NCI-H446 (cell line): Measurements from ENCODE around the gene NIM1K.
A peak's percentile ranks its signal among the peaks of the same experiment; 100 is the strongest.
"Not testable (repeated sequence)": the region's sequence is repeated elsewhere in the genome, so short reads cannot be mapped to it uniquely, and the experiment has no call there.

ENCODE experiments used
- DNase-seq, 2 experiments: peaks; one replicate each; lab custom pipeline; 2025; lab: John Stamatoyannopoulos, UW

NIM1K gene

DNA sequence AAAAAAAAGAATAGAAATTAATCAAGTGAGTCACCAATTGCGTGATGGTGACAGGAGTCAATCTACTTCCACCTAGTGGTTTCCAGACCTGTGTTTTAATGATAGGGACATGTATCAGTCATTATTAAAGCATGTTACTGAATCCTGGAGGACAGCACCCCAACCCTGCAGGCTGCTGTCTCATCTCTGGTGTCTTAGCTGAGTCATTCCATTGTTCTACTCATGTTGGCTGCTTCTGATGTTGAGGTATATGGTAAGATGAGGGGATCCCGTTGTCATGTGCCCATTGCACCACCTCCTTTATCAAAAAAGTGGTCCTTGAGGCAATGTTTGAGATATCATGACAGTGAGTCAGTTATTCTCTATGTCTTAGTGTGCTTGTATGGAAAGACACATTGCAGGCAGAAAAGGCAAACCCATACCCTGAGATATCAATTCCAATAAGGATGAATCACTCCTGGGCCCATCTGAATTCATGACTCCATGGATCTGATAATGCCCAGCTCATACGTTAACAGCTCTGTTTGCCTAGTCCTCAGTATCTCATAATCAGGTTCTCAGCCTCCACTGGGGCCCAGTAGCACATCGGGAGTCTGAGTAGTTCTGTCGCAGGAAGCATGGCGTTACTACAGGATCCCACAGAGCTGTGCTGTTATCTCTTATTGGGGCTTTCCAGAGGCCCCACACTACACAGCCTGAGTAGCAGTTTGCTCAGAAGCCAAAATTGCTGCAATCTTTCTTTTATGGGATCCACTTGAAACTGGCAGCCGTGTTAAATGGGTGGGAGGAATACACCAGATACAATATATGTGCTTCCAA lies 90.0 kb downstream of the NIM1K start:
- DNase-seq: no peak

DNA sequence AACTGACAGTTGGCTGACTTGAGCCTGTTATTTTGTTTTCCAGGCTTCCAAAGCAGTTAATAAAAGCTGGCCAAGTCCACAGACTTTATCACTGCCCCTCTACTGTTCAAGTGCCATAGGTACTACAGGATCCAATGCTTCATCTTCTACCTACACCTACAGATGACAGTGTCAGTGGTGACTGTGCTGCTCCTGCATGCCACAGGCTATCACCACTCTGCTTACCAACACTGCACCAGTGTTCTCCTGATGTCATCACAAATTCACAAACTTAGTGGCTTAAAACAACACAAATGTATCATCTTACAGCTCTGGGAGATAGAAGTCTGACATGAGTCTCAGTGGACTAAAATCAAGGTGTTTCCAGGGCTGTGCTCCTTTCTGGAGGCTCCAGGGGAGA lies 94.6 kb downstream of the NIM1K start:
- no peak for DNase-seq

DNA sequence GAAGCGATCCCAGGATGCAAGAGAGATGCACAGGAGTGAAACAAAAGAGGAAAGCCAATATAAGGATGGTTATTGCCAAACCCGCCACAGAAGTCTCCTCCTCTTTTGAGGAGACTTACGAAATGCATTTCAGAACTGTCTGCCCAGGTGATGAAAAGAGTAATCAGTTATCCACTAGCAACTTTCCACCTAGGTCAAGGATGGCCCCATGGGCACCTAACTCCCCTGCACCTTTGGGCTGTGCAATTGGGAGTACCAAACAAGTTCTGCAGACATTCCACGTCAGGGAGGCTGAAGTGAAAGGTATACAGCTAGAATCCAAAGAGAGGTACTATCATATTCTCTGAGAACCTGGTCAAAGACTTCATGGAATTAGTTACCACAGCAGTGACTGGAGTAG lies 95.5 kb downstream of the NIM1K start:
- DNase-seq: no peak

DNA sequence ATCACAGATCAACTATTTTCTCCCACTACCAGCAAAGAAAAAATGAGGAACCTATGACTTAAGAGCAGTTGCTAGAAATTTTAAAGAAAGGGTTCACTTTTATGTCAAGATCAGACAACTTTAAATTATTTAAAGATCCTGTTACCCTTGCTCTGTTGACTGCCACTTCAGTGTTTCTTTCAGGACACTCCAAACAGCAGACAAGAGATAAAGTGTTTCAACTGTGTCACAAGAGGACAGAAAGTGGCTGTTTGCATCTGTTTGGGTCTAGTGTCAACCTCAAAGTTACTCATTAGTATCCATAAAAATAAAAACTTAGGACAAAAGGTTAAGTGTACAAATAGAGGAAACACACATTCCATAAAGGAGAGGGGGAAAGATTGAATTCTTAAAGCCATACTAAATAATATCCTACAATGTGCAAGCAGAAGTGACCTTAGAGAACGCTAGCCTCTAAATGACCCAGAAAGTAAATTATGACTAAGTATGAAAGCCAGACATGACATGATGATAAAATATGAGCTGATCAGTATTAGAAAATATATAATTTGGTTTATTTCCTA lies 96.3 kb downstream of the NIM1K start:
- DNase-seq: no peak

DNA sequence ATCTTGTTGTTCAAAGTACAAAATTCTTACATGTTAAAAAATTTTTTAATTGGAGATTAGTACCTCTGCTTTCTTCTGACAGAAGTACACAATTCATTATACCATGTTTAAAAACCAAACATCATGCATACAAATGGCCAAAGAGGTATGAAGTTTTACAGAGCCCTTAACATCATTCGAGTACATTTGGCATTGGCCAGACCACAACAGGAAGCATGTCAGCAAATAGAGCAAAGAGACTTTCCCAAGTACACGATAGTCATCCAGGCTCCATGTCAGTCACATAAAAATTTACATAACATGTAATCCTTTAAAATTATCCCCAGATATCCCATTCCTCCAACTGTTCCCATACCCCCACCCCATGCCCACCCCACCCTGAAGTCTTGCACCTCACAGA lies 98.7 kb downstream of the NIM1K start:
- no peak for DNase-seq

DNA sequence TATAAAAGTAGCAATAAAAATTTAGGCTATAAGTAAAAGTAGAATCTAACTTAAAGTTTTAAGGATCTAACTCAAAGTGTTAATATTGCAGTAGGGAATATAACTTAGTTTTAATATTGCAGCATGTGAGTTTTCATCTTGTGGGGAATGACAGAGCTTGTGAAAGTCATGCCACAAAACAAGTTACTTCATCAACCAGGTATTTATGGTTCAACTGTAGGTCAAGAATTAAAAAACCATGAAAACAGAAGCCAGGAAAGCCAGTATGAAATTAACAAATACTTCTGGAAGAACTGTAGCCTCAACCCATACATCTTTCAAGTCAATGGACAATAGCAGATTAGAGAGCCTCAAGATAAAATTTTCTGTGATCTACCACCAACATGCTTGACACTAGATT lies 102.2 kb downstream of the NIM1K start:
- DNase-seq: no peak

DNA sequence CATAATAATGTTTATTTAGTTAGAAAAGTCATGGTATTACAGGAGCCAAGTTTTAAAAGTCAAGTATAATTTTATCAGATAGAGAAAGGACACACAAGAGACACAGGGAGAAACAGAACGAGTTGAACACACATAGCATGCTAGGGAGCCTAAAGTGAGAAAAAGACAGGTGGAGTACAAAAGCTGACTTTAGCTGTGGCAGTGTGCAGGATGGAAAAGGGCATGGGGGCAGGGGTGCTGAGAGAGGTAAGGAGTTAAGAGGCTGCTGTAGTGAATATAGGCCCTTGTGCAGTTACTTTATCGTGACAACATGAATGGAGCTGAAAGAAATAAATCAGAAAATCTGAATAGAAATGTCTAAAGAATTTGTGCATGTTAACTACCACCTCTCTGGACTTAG lies 103.2 kb downstream of the NIM1K start:
- DNase-seq: no peak

DNA sequence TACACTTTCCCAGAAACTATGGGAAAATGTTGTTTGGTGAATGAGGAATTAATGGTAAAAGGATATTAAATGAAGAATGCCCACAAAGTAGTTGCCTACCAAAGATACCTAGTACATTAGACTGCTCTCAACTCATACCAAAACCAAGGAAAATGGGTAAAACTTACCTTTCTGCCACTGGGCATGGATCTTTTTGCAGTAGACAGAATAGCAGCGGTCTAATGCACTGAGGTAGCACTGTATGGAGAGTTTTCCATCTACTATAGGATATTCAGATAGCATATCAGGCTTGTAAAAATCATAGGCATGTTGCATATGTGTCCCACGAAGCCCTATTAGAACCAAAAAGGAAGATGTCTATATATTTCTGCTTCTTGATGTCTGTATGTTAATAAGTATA lies 104.8 kb downstream of the NIM1K start:
- DNase-seq: no peak

DNA sequence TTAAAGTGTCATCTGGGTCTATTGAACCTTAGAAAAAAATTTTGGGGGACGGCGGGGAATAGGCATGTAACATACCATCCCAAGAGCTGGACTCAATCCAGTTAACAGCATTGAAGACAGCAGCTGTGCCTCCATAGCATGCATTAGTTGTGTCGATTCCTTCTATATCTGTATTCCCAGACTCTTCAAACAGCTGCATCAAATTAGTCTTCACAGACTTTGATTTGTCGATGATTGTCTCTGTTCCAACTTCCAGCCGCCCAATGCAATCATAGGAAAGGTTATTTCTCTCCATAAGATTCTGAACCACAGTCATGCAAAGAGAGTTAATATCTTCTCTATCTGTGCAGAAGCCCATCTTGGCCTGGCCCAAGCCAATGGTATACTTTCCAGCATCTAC lies 106.4 kb downstream of the NIM1K start:
- no peak for DNase-seq

DNA sequence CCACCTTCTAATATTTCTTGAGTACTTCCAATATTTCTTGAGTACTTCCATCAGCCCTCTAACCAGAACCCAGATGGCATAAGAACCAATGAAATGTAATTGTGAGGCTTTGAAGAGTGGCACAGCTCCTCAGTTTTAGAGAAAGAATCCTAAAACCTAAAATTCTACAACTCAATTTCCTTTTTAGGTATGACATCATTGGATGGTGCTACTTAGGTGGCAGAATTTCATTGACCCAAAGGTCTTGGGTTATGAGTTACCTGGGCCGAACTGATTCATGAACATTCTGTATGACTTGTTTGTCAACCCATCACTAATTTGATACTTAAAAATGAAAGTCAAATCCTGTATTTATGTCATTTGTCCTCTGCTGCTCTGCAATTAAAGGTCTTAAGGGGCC lies 108.1 kb downstream of the NIM1K start:
- no peak for DNase-seq

DNA sequence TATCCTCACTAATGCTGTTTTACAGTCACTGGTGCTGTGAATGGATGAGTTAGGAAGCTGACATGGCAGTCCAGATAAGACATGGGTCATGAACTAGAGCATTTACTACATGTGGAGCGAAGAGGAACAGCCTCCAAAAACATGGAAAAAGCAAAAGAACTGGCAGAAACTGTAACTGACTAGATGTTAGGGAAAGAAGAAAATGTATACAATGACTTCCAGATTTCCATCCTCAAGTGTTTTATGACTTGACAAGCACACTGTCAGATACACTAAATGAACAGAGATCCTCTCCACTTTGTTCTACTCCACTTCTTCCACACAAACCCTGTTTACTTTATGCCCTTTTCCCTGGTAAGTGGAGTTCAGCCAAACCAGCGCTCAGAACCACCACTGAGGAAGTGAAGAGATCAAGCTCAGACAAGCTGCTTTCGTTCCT lies 109.6 kb downstream of the NIM1K start:
- DNase-seq: no peak

DNA sequence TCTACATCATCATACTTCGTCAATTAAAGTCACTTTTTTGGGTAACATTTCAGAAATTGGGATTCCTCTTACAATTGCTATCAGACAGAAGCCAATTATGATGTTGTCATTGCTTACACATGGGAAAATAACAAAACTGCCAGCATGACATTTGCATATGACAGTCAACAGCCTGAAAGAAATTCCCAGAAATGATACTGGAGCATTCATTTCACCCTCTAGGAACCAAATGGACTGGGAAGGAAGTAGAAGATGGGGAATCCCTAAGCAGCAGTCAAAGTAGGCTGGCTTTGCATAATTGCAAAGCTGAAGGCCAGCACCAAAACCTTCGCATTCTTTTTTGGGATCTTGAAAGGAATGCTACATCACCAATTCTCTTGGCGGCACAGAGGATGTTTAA lies 110.5 kb downstream of the NIM1K start:
- no peak for DNase-seq

DNA sequence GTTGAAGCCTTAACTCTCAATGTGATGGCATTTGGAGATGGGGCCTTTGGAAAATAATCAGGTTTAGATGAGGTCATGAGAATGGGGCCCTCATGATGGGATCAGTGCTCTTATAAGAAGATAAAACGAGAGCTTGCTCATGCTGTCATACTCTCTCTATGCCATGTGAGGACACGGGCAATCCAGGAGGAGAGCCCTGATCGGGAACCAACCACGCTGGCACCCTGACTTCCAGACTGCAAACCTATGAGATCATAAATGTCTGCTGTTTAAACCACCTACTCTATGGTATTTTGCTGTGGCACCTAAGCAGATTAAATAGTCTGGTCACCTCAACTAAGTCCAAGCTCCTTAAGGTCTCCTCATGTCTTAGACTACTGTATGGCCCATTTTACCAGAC lies 111.2 kb downstream of the NIM1K start:
- no peak for DNase-seq

DNA sequence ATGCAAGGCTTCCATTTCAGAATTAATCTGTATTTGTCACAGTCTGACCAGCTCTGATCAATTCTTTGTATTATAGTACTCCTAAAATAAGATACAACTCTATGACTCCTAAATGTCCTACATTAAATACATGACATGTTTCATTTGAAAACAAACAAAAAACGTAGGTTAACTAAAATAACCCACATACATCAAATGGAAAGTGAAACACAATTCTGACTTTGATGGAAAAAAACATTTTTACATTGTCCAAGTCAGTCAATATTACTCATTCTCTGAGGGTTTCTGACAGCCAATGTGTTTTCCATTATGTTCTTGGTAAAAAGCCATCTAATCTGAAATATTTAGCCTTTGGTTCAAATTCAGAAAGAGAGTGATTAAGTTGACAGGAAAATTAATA lies 112.5 kb downstream of the NIM1K start:
- no peak for DNase-seq

DNA sequence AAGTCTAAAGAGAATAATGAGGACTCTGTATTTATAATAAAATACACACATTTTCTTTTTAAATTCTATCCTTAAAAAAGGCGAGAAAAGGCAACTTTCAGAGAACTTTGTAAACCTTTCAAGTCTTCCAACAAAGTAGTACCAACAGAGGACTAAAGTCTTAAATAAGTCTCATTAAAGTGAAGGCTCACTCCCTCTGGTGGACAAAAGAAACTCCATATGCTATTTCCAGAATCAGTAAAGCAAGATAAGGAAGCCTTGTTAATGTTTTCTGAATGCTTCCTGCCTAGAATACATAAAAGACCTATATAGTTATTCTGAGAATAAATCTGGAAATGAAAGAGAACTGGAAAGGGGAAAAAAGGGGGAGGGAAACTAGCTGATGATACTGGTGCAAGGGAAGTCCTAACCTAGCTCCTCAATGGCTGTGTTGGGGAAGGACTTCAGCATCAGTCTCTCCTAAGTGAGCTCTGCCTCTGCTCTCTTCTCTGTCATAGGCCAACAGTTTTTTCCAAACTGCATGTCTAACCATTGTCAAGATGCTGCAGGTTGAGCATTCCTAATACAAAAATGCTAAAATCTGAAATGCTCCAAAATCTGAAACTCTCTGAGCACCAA lies 114.0 kb downstream of the NIM1K start:
- DNase-seq: peak; percentile 38 to 75

DNA sequence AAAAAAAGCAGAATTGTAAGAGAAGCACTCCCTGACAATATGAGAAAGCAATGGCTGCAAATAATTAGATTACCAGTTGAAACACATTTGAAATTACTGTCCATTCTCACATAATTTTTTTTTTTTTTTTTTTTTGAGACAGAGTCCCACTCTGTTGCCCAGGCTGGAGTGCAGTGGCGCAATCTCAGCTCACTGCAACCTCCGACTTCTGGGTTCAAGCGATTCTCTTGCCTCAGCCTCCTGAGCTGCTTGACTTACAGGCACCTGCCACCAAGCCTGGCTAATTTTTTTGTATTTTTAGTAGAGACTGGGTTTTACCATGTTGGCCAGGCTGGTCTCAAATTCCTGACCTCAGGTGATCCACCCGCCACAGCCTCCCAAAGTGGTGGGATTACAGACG lies 114.9 kb downstream of the NIM1K start:
- not testable (repeated sequence) for DNase-seq

DNA sequence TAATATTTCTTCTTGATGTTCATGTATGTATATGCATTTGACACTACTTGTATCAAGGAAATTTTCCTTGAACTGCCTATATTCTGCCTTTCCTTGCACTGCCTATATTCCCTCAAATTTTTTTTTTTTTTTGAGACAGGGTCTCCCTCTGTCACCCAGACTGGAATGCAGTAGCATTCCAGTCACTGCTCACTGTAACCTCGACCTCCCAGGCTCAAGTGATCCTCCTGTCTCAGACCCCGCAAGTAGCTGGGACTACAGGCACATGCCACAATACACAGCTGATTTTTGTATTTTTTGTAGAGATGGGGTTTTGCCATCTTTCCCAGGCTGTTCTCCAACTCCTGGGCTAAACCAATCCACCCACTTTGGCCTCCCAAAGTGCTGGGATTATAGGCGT lies 117.1 kb downstream of the NIM1K start:
- DNase-seq: no peak

DNA sequence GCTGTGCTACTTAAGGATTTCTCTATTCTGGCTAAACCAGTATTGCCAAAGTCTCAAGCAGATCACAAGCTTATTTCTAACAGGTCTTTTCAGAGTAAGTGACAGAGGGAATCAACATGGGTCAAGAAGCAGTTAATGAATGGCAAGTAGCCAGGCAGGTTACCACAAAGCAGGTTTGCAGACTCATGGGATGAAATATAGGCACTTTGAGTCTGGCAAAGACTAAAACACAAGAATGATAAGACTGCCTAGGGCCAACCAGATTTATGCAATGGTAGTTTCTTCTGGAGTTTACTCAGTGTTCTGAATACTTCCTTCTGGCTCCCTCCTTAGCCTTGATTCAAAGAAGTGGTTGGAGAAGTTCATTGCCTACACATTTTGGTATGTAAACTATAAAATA lies 117.6 kb downstream of the NIM1K start:
- no peak for DNase-seq

DNA sequence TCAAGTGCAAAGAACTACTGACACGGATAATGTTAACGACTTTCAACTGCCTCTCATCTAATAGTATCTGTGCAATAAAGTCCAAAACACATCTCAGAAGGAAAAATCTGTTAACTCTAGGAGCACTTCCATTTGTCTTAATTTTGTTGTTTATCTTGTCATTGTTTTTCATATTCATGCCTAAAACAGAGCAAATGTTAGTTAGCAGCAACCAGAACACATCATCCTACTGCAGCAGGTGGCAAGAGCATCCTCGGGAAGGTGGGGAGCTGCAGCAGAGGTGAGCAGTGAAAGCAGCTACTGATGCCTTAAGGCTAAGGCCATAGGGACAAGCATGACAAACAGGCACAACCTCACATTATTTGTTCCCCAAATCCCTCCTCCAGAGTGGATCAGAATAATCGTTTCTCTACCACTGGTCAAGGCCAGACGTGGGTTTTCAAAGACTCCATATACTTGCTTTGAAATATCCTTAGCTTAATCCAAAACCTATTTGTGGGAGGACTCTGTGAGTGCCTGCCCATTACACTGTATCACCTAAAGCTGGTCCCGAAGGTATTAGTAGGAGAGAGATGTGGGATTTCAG lies 120.1 kb downstream of the NIM1K start:
- no peak for DNase-seq

DNA sequence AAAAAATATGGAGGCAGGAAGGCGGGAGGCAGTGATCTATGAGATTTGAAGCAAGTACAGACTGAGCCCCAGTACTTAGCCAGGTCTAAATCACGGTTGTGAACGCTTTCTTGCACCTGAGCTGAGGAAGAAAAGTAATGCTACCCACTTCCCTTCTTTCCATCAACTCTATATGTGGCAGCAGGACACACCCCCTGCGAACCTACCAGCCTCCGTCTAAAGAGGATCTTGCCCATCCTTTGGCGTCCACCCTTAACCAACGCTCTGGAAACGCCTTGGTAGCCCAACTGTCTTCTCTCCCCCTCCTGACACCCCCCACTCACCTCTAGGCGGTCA lies 120.6 kb downstream of the NIM1K start:
- no peak for DNase-seq

DNA sequence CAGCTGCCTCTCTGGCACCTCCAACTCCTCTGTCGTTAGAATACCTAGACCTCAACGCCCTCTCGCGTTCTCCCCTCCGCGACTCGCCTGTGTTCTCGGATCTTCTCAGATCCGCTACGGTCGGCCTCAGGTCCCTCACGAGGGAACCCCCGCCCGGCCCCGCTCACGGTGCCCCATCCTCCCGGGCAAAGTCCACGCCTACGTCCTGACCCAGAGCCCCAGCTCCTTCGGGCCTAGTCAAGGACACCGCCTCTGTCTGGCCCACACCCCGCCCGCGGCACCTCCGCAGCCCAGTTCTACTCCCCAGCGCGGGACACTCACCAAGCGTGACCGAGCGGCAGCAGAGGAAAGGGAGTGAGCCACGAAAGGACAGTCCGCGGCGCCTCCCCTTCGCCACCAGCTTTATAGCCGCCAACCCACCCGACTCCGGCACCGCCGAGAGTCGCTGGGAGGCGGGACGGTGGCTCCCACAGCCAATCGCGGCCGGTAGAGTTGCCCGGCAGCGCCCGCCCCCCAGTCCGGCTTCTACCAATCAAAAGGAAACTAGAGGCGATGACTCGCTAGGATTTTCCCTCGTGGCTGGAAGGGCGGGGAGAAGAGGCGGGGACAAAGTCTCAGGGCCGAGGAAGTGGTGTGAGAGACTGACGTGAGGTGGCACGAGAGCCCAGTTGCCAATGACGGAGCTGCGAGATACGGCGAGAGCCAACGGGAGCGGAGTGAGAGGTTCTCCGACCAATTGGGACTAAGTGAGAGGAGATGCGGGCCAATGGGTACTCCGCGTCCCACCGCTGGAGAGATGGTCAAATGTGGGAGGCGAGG lies 121.2 kb downstream of the NIM1K start, which contains the start of gene HMGCS1:
Gene HMGCS1 (minus strand): TSS at position 378 of the 819 bp plus-strand sequence. CDS start 14,447 bp downstream, outside the sequence.
- DNase-seq: peak; percentile 99 to 100

DNA sequence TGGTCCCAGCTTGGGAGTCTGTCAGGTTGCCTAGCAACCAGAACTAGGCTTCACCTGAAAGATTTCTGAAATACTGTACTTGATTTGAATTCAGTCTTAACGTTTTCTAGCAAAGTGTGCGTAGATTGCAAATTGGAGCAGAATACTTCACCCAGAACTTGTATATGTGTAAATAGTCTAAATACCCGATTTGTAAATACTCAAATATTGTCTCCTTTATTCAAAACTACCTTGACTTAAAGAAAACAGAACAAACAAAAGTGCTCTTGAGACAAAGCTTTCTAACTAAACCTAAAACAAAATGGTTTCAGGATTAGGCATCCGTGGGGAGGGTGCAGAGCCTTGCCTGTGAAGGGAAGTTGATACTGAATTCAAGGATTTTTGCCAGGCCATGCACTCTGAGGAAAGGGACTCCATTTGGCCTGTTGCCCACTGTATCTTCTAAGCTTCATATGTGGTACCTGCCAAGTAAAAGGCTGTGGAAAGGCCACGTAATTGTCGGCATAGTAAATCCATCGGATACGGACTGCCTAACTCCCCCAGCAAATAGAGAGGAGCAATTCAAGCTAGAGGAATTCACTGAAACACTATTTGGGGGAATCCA lies 121.9 kb downstream of the NIM1K start:
- DNase-seq: peak; percentile 80 to 81
